Measurements from ENCODE around the gene STAT2. TPM values are rescaled to one million over a fixed set of nuclear protein-coding genes. Genes with fewer than 3 reads are reported as not detected.
A peak's percentile ranks its signal among the peaks of the same experiment; 100 is the strongest.

The STAT2 gene
- total RNA-seq, 1 donor from 2014 or later, result 257 TPM

- Histone ChIP-seq H3K9ac (ENCODE audit: low read length) (no peak overlapping the region), H3K27me3 (ENCODE audit: insufficient read depth, low read length) (no peaks in the 10 kb centered on the region), H3K9me3 (ENCODE audit: insufficient read depth, low read depth, low read length) (no peaks in the 10 kb centered on the region), H3K4me1 (ENCODE audit: insufficient read depth, low read length) (no peaks in the 10 kb centered on the region), H3K79me2 (ENCODE audit: insufficient read depth, low read length) (no peaks in the 10 kb centered on the region), H3K36me3 (ENCODE audit: insufficient read depth, low read length) (no peaks in the 10 kb centered on the region), H4K20me1 (ENCODE audit: insufficient read depth, low read length) (no peaks in the 10 kb centered on the region), H2AFZ (ENCODE audit: low read depth, low read length) (no peak overlapping the region), H3K4me3 (ENCODE audit: insufficient read depth, low read depth, low read length) (no peak overlapping the region), H3K4me2 (ENCODE audit: low read length) (no peak overlapping the region), H3K27ac (ENCODE audit: low read depth, low read length) (no peak overlapping the region)
- H3K27me3 Mint-ChIP-seq (ENCODE audit: low read depth, unreplicated experiment), result no peaks in the 10 kb centered on the region
- TF ChIP-seq CTCF (IDR thresholded peaks at IDR 0.05; ENCODE audit: insufficient read depth, low read depth, low read length), result no peak
- TF ChIP-seq EZH2 (IDR thresholded peaks at IDR 0.05; ENCODE audit: insufficient read depth, low read length), result no peak
- no peak for FAIRE-seq
- no peak overlapping the region for H3K27ac Mint-ChIP-seq (ENCODE audit: unreplicated experiment)
- no peak for DNase-seq (ENCODE audit: low read depth)
- H3K4me1 Mint-ChIP-seq (ENCODE audit: low read depth, unreplicated experiment), result no peaks in the 10 kb centered on the region
- no peaks in the 10 kb centered on the region for H3K9me3 Mint-ChIP-seq (ENCODE audit: unreplicated experiment)
- H3K4me3 Mint-ChIP-seq (ENCODE audit: unreplicated experiment), result no peak overlapping the region
- H3K36me3 Mint-ChIP-seq (ENCODE audit: low read depth, unreplicated experiment), result no peaks in the 10 kb centered on the region
Measured at GRCh38 chr12:56366948-56367347, 7.0 kb upstream of the STAT2 start.

DNA sequence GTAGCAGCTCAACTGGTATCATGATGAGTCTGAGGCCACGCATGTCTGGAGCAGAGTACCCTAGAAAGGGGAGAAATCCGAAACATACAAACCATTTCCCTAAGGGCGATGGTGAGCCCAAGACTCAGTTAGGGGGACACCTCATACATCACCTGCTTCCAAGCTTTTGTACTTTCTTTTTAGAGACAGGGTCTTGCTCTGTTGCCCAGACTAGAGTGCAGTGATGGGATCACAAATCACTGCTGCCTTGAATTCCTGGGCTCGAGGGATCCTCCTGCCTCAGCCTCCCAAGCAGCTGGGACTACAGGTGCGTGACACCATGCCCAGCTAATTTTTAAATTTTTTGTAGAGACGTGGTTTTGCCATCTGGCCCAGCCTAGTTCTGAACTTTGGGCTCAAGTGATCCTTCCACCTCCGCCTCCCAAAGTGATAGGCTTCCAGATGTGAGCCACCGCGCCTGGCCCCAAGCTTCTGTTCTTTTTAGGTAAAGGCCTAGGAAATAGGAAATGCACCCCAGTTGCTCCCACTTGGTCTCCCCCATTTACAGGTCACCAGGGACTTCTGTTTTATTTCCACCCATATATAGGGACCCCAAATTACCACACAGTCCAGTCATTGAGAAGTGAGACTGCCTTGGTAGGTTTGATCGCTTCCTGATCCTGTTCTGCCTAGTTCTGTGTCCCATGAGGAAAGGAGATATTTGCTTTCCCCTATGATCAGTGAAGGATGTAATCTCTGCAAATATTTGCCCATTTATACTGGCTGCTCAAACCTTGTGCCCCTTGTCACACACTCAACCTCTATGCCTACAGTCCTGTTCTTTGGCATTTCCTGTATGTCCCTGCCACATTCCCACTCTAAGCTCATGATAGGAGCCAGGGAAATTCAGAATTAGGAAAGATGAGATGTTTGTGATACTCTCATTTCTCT lies 2.5 kb upstream of the STAT2 start, which contains the start of gene APOF:
Gene APOF (minus strand): TSS at position 728 of the 930 bp plus-strand sequence. CDS start 112 bp downstream, at position 616.
- H3K9me3 Mint-ChIP-seq (ENCODE audit: unreplicated experiment), result no peaks in the 10 kb centered on the region
- H3K27ac ChIP-seq (ENCODE audit: low read depth, low read length), result no peak within 1 kb of the TSS
- peaks cover 6% of the 10 kb centered on the region for H4K20me1 ChIP-seq (ENCODE audit: insufficient read depth, low read length)
- H3K27me3 ChIP-seq (ENCODE audit: insufficient read depth, low read length), result no peaks in the 10 kb centered on the region
- no peaks in the 10 kb centered on the region for H3K9me3 ChIP-seq (ENCODE audit: insufficient read depth, low read depth, low read length)
- no peaks in the 10 kb centered on the region for H3K27me3 Mint-ChIP-seq (ENCODE audit: low read depth, unreplicated experiment)
- H3K4me3 ChIP-seq (ENCODE audit: insufficient read depth, low read depth, low read length), result no peak within 1 kb of the TSS
- no peak within 1 kb of the TSS for H3K27ac Mint-ChIP-seq (ENCODE audit: unreplicated experiment)
- no peak within 1 kb of the TSS for H2AFZ ChIP-seq (ENCODE audit: low read depth, low read length)
- no peaks in the 10 kb centered on the region for H3K36me3 Mint-ChIP-seq (ENCODE audit: low read depth, unreplicated experiment)
- no peak for DNase-seq (ENCODE audit: low read depth)
- no peak for FAIRE-seq
- no peak within 1 kb of the TSS for H3K4me2 ChIP-seq (ENCODE audit: low read length)
- peak within 1 kb of the TSS; percentile 70 for H3K4me3 Mint-ChIP-seq (ENCODE audit: unreplicated experiment)
- no peak within 1 kb of the TSS for H3K9ac ChIP-seq (ENCODE audit: low read length)
- H3K36me3 ChIP-seq (ENCODE audit: insufficient read depth, low read length), result no peaks in the 10 kb centered on the region
- peaks cover 11% of the 10 kb centered on the region for H3K4me1 ChIP-seq (ENCODE audit: insufficient read depth, low read length)
- peaks cover 24% of the 10 kb centered on the region for H3K79me2 ChIP-seq (ENCODE audit: insufficient read depth, low read length)
- TF ChIP-seq EZH2 (IDR thresholded peaks at IDR 0.05; ENCODE audit: insufficient read depth, low read length), result no peak
- no peak for TF ChIP-seq CTCF (IDR thresholded peaks at IDR 0.05; ENCODE audit: insufficient read depth, low read depth, low read length)
- H3K4me1 Mint-ChIP-seq (ENCODE audit: low read depth, unreplicated experiment), result peaks cover 3% of the 10 kb centered on the region

Data from astrocyte (in vitro differentiated cells and primary cell).